Fibroblast of peridontal ligament (primary cell): ENCODE data around the gene DEDD.

Experiments
- DNase-seq: peaks from one replicate; pipeline ENCODE4 v3.0.0-alpha.2; 2010; ENCODE audit errors: extremely low read depth

Gene DEDD

DNA sequence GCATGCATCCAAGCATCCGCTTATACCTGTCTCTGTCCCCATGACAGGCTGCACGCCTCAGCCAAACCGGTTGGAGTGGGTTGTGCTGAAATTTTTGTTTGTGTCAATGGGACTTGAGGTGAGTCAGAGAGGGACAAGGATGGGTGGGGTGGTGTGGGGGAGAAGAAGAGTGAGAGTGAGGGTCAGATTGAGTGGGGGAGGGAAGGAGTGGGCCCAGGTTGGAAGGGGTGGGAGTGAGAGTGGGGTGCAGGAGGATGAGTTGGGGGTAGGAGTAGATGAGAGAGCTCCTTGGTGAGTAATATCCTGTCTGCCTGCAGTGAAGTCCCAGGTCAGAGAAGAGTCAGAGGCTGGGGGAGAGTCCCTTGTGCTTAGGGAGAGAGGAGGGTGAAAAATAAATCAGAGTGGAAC lies 39.8 kb downstream of the DEDD start:
- no peak for DNase-seq

DNA sequence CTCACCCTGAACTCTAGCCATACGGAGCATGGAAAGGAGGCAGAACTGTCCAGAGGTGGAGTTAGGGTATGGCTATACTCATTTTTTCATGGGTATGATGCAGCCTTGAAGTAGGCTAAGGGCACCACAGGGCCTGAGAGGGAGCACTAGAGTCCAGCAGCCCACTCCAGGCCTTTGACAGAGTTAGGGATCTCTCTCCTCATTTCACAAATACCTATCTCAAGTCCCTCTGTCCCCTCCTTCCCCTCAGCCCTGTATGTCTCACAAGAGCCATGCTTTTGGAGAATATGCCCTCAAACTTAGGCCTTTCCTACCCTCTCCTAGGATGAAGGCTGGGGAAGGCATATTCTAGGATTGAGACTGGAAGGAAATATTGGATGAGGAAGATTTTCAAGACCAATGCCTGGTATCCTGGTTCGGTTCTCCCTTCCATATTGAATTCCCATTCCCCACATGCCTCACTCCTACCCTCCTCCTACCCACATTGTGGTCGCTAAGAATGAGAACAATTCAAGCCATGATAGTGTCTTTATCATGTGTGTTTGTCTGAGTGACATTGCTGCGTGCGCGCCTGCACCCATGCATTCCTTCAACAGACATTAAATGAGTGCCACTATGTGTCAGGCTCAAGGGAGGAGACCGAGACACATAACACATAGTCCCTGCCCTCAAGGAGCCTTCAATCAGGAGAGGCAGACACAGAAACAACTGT lies 40.5 kb downstream of the DEDD start:
- DNase-seq = no peak

DNA sequence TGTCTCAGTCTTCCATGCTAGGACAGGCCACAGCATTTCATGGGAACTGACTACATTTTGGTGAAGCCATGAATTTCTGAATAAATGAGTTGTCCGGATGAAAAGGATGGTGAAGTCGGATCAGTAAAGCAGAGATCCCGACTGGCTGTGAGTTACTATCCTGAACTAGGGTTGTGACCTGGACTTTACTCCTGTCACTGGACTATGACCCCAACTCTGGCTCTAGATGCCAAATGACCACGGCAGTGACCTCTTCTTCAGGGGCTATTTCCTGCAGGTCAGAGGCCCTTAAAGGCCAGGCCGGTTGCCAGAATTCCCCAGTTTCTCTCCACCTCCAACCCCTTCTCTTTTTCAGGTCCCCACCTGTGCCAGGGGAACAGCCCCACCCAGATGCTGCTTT lies 41.4 kb downstream of the DEDD start:
- no peak for DNase-seq

DNA sequence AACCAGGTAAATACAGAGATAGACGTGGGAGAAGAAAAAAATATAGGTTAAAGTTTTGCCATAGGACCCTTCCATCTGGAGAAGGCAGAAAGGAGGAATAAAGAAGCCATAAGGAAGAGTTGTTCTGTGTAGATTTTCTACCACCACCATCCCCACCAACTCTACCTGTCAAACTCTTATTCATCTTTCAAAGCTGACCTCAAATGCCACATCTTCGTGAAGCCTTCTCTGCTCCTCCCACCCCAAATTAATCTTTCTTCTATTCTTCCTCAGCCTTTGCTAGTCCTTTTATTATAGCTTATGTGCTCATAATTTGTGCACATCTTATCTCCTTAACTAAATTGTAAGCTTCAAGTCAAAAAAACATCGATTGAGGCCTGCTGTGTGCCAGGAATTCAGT lies 41.9 kb downstream of the DEDD start:
- DNase-seq = no peak

DNA sequence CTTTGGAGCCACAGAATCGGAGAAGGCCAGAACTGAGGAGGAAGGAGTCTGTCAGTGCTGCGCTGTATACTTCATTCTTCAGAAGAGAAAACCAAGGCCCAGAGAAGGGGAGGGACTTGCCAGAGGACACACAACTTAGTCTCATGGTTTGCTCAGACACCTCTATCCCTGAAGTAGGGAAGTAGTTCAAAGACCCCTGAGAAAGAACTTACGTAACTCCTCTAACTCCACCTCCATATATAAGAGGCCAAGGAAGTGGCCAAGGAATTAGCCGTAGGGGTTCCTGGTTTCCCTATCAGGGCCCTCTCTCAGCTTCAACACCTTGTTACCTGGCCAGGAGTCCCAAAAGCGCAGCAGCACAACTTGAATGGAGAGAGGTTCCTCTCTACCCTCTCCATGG lies 42.5 kb downstream of the DEDD start:
- DNase-seq = no peak

DNA sequence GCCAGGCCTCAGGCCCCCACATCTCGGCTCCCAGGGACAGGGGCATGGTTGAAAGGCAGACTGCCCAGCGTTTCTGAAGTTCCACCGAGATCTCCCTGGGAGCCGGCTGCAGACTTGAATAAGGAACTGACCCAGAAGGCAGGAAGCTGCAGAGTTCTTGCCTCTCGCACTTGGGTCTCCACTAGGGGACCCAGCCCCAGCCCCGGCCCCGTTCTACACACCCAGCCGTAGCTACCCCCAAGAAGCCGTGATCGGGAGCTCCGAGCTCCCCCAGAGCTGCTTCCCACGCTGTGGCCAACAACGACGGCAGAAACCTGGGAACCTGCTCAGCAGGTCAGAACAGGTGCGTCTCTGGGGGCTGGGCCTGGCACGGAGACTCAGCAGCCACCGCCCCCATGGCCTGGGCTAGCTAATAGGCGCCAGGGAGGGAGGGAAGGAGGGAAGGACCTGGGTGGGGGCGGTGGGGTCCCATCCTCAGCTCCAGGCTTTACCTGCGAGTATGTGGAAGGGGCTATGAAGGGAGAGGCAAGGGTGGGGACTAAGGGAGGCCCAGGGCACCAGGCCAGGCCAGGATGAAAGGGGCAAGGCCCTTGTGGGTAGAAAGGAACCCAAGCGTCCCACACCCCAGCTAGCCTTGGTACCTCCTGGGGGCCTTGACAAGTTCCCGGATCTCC lies 43.1 kb downstream of the DEDD start, which contains the start of gene NECTIN4:
TSS of gene NECTIN4 (minus strand) at position 308 of the 674 bp plus-strand sequence. CDS start at position 46, 262 bp downstream.
- no peak for DNase-seq

DNA sequence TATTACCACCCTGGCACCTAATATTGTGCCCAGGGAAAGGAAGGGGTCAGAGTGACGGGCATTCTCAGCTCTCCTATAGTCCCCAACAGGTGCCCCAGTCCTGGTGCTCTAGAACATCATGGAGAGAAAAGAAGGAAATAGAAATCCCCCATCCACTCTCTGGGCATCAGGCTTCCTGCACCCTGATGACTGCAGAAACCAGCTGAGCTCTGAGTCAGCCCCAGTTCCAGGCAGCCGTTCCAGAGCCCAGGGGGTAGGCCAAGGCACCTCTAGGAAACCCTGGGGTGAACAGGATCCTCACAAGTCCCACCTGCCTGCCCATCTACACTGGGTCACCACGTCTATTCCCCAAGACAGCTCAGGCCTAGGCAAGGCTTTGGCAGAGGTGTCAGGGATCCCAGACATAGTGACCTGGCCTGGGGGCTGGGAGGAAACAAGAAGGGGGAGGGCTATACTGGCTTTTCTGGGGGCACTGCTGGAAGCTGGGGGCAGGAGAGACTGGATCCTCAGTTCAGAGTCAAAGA lies 43.8 kb downstream of the DEDD start:
- peak; percentile 30 for DNase-seq

DNA sequence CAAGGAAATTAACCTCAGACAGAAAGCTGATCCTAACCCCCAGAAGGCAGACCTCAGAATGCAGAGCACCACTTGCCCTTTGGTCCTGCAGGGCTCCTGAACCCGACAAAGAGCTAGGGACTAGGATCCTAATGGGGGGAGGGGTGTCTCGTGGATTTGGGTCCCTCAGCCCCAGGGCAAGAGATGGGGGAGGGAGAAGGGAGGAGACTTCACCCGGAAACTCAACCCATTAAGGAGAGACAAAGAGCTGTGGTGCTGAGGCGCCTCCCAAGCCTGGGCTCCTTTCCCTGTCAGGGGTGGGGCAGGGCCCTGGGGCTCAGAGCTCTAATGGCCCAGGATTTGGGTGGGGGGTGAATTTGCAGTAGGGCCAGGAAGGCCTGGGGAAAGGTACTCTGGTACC lies 46.0 kb downstream of the DEDD start:
- no peak for DNase-seq

DNA sequence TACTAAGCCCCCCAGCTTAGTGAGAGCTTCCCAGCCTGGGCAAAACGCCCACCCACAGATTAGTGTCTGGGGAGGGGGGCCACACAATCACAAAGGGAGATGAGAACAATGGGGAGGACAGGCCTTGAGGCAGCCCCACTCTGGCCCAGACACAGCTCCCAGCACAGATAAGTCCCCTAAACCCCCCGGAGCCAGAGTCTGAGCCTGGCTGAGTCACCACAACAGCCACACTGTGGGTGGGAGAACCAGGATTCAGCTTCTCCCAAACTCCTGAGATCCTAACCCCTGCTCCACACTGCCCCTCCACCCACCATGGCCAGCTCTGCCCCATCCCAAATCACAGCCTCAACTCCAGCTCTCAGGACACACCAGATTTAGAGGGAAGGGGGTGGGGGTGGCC lies 47.3 kb downstream of the DEDD start:
- DNase-seq = no peak

DNA sequence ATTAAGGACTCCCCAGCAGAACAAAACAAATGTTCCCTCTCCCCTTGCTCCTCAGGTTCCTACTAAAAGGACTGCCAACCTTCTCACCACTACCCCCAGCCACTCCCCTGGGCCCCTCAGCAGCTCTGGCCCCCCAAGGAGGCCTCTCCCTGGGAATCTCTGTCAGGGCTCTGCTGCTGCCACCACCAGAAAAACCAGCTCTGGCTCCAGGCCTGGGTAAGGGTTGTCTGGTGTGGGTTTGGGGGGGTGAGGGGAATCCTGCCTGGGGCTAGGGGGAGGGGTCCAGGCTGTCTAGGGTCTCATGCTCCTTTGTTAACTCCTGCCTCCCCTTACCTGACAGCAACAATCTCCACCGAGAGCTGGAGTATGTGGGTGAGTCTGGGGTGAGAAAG lies 47.9 kb downstream of the DEDD start:
- DNase-seq = no peak

DNA sequence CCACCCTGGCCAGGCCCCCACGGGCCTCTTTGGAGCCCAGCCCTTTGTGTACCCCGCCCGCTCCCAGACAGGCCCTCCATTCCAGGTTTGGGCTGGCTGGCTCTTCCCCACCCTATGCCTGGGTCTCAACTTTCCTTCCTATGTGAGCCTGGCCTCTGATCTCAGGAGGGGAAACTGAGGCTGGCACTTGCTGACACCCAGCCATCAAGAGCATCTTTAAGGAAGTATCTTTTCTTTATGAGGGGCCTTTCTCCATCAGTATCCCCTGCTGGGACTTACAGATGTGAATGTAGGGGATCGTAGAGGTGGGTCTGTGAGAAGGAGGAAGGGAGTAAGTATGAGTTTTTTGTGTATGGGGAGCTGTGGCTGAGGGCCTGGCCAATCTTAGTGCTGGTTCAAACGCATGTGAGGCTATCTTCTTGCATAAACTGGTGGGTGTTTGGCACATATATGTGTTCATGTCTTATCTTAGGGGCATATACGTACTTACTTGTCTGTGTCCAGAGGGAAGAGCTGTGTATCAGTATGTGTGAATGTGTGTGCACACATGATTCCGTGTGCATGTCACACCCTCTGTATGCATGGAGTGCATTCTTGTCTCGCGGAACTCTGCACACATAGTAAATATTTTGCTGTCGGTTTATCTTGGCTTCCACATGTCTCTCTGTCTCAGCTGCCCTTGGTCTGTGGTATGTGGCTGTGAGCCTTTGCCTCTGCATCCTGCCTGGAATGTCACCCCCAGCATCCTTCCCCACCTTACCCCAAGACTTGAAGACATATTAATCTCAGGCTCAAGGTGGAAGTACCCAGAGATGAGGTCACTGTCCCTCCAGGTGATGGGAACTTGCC lies 48.5 kb downstream of the DEDD start:
- peak; percentile 11 for DNase-seq

DNA sequence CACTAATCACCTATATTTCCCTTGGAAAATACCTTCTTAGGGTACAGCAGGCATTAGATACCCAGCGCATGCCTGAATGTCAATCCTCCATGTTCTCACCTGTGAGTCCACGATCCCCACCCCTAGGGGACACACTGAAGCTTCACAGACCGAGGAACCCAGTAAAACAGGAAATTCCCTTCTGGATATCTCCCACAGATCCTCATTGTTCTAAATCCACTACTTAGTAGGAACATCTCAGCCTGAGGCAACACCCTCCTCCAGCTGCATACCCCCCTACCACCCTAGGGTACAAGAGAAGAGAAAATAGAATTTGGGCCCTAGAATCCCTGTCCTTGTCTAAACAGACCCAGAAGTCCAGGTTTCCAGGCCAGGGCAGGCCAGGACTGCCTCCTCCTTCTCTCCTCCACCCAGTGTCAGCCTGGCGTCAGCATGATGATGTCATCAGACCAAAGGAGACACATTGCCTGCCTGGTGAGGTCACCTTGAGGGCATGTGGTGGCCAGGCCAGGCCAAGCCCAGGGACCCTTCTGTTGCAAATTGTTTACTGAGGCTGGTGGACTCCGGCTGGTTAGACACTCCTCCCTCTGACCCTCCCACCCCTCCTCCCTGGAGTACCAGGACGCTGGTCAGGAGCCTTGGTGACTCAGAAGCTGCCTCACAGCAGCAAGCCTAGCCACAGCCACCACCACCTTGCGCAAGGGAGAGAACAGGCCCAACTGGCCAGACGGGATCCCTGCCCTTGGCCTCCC lies 49.3 kb downstream of the DEDD start:
- DNase-seq = peak; percentile 85

DNA sequence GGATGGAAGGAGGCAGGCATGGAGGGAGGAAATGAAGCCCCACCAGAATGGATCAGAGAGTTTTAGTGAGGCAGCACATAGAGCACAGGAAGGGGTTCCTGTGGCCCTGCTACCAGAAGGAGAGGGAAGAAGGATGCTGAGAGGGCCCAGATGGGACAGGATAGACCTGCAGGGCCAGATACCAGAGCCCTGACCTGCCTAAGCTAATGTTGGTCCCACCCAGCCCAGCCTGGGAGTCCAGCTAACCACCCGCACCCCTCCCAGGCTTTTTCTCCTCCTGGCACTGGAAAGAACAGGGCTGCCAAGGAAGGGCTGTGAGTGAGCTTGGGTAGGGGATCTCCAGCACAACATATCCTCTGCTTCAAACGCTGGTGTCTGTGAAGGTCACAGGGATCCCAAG lies 50.0 kb downstream of the DEDD start:
- no peak for DNase-seq

DNA sequence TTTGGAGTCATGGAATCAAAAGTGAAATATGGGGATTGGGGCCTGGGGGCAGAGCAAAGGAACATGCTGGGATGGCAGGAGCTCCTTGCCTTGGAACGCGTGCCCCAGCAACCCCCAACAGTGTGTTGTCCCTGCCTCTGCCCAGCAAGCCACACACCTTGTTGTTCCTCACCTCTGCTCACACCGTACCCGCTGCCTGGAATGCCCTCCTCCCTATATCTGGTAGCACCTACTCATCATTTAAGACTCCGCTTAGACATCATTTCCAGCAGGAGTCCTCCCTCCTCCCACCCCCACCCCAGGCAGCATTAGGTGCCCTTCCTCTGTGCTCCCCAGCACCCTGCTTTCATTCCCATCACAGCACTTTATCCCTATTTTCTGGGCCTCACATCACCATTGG lies 50.9 kb downstream of the DEDD start:
- no peak for DNase-seq

DNA sequence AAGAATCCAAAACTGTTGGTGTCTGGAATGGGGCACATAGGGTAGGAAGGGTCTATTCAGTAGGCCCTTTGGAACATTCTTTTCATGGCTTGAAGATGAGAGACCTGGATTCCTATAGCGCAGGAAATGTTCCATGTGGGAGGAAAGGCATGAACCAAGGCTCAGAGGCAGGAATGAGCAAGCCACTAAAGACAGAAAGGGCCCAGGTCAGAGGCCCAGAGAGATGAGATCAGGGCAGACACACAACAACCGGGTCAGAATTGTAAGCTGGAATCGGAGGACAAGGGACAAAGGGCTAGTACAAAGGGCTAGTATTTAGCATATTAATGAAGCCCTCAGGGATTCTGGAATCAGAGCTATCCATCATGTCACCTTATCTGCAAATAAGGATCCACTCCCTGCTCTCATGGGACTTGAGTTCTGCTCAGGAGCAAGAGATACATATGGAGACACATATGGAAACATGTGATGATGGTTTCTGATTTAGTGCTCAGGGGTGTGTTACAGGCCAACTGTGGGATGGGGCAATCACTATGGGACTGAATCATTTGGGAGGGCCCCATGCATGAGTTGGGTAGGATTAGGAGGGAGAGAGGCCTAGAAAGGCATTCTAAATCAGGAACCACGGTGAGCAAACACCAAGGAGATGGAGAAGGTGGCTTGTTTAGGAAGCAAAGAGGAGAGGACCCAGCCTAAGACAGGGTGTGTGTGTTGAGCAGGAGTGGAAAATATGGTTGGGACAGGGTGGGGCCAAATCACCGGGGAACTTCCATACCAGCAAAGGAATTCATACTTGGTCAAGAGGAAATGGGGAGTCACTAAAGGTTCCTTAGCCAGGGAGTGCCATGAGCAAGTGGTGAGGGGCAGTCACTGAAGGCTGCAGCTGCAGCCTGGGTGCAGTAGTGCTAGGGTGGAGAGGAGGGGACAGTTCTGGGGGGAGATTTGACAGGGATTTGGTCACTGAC lies 51.7 kb downstream of the DEDD start:
- peak; percentile 13 for DNase-seq

DNA sequence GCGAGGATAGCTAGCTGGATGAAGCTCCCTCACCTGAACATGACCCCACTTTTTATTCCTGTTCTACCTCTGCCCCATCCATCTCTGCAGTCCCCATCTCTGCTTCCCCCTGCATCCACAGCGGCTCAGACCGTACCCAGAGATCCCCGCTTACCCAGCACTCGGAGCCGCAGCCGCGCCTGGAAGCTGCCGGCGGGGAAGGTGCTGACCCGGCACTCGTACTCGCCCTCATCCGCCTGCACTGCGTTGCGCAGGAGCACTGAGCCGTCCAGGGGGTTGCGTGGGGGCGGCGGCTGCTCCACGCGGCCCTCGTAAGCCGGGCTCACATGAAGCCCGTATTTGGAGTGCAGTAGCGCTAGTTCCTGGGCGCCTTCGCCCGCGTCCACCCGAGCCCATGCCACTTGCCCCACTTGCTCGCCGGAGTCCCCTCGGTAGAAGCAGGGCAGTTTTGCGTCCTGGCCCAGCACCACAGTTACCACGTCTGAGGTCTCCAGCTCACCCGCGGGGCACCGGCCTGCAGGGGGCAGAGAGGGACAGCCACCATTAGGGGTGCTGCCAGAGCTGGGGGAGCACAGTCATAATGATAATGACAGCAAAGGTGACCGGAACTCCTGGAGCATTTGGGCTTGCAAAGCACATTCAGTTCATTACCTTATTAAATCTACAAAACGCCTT lies 52.9 kb downstream of the DEDD start:
- DNase-seq = no peak

DNA sequence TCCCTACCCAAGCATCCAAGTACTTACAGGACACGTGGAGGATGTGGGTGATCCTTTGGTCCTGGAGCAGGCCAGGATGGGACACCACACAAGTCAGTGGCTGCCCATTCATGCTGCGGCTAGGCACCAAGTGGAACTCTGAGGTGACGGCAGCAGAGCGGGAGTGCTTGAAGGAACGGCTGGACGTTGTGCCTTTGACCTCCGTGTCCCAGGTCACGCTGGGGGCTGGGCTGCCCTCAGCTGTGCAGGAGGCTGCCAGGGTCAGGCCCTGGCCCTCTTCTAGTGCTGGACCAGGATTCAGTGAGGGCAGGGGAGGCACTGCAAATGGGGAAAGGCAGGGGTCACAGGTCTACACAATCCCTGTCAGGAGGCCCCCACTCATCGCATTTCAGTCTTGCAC lies 55.0 kb downstream of the DEDD start:
- DNase-seq = no peak

DNA sequence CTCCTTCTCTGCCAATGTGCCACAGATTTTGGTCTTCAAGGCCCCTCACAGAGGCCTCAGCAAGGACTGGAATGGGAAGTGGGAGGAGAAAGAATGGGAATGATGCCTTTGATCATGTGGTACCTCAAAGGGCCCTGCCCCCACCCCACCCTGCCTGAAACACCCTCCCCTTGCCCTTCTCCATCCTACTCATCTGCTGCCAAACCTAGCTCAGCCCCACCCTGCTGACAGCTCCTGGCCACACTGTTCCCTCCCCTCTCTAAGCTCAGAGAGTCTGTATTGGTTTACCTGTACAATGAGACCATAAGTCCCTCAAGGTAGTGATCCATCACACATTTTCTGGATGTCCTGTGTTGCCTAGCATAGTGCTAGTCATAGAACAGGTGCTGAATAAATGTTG lies 56.1 kb downstream of the DEDD start:
- DNase-seq = no peak

DNA sequence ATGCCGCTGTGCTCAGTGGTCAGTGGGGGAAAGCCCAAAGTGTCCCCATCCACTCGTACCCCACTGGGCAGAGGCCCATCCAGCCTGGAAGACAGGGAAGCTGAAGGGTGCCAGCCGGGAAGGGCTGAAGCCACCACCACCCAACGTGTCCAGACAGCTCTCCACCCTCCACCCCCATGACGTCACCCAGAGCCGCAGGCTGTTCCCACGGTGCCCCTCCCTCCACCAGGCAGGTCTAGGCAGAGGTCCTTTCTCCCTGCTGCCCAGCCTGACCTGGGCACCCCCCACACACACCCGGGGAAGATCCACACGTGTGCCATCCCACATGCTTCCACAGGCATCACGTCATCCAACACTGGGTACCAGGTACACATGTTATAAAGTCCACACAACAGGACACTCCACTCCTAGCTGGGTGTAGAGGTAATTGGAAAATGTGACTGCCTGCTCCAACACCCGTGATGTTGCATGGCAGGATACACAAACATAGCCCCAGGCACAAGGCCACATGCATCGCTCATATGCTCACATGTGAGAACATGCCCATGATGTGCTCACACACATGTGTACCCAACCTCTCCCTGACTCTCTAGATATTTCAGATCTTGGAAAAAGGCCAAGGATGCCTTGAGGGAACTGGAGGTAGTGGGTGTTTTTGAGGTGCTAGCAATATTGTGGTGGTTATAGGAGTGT lies 57.6 kb downstream of the DEDD start:
- no peak for DNase-seq
